ENCODE data around the gene USP21. TPM values are rescaled to one million over a fixed set of nuclear protein-coding genes. Genes with fewer than 3 reads are reported as not detected.

The USP21 gene
- polyA plus RNA-seq, 1 of the 3 experiments (the other 2 are of a cell fraction): 26.8 TPM

GRCh38 chr1:161200992-161201835, 41.9 kb downstream of the USP21 start (continued):
- TF ChIP-seq REST (IDR thresholded peaks at IDR 0.05; ENCODE audit: low read depth, low read length): no peak

GRCh38 chr1:161201836-161202712, 42.8 kb downstream of the USP21 start, which contains the start of gene NDUFS2:
Gene NDUFS2 (plus strand): TSS chr1:161202367. CDS start chr1:161202386, 19 bp downstream.
- H3K27ac ChIP-seq (ENCODE audit: low read depth in 2 of 2, low read length in 1 of 2): peak within 1 kb of the TSS; percentile 74 to 99
- peak; percentile 94 for TF ChIP-seq POLR2AphosphoS5 (IDR thresholded peaks at IDR 0.05; ENCODE audit: low read depth, low read length)
- TF ChIP-seq CHD2 (IDR thresholded peaks at IDR 0.05; ENCODE audit: low read length, partially characterized antibody): no peak
- TF ChIP-seq YY1 (IDR thresholded peaks at IDR 0.05; ENCODE audit: low read depth): peak; percentile 100
- TF ChIP-seq CTCF (IDR thresholded peaks at IDR 0.05): peak; percentile 49
- TF ChIP-seq PBX3 (IDR thresholded peaks at IDR 0.05): no peak
- TF ChIP-seq MXI1 (IDR thresholded peaks at IDR 0.05; ENCODE audit: low read depth, low read length): peak; percentile 50; the same call in 1 of the 2 replicates
- 0 out of 2 replicates have a peak, but pooled peaks have one; percentile 25 for TF ChIP-seq SIN3A (IDR thresholded peaks at IDR 0.05; ENCODE audit: borderline replicate concordance, low read depth, low read length)
- TF ChIP-seq RXRA (IDR thresholded peaks at IDR 0.05; ENCODE audit: borderline replicate concordance, low read depth): no peak
- 0 out of 2 replicates have a peak, but pooled peaks have one; percentile 34 for TF ChIP-seq ZBTB33 (IDR thresholded peaks at IDR 0.05; ENCODE audit: borderline replicate concordance, low read depth)
- no peak for TF ChIP-seq RFX5 (IDR thresholded peaks at IDR 0.05; ENCODE audit: low read length)
- TF ChIP-seq GATA2 (CRISPR knock-in tag; IDR thresholded peaks at IDR 0.05): peak; percentile 8; the same call in 1 of the 2 replicates
- no peak for TF ChIP-seq FOSL2 (IDR thresholded peaks at IDR 0.05; ENCODE audit: borderline replicate concordance, low read depth)
- no peak for TF ChIP-seq FOXJ3 (CRISPR knock-in tag; IDR thresholded peaks at IDR 0.05)
- TF ChIP-seq USF2 (IDR thresholded peaks at IDR 0.05; ENCODE audit: borderline replicate concordance, low read depth, low read length): no peak
- TF ChIP-seq RCOR1 (IDR thresholded peaks at IDR 0.05; ENCODE audit: low read length): peak; percentile 44; the same call in 1 of the 2 replicates
- TF ChIP-seq JUND (IDR thresholded peaks at IDR 0.05): no peak

More at GRCh38 chr1:161201836-161202712, 42.8 kb downstream of the USP21 start, which contains the start of gene NDUFS2:
- Histone ChIP-seq H3K4me2 (peak within 1 kb of the TSS; percentile 86), H2AFZ (ENCODE audit: low read depth) (peak within 1 kb of the TSS; percentile 93), H3K9me3 (no peaks in the 10 kb centered on the region), H3K27me3 (ENCODE audit: insufficient read depth) (no peaks in the 10 kb centered on the region), H3K4me3 (ENCODE audit: low read depth in 2 of 2, low read length in 1 of 2) (peak within 1 kb of the TSS; percentile 78 to 83), H3K79me2 (ENCODE audit: insufficient read depth) (peaks cover 42% of the 10 kb centered on the region), H3K36me3 (replicated peaks in 1 of 2; ENCODE audit: control insufficient read depth in 1 of 2, insufficient read depth in 2 of 2, low read length in 1 of 2) (peaks cover 26 to 30% of the 10 kb centered on the region in 2 experiments), H3F3A (replicated peaks; ENCODE audit: insufficient read depth) (peaks cover 13% of the 10 kb centered on the region), H3K9ac (peak within 1 kb of the TSS; percentile 82), H3K9me2 (no peaks in the 10 kb centered on the region), H4K20me1 (ENCODE audit: insufficient read depth) (no peaks in the 10 kb centered on the region), H3K4me1 (ENCODE audit: control insufficient read depth in 1 of 2, insufficient read depth in 2 of 2, low read depth in 1 of 2, low read length in 1 of 2) (peaks cover 27 to 56% of the 10 kb centered on the region in 2 experiments)
- CTCF ChIA-PET: interaction anchor here (0.7 to 6.8 kb wide), 23 partner anchors 9 to 188 kb away, joined by 3 to 65 read pairs (median 5); partner anchors contain the start of genes APOA2, B4GALT3, PPOX and SDHC
- POLR2A ChIA-PET: interaction anchor here (0.6 to 2.1 kb wide), 14 partner anchors 9 to 187 kb away, joined by 3 to 19 read pairs (median 4); partner anchors contain the start of genes APOA2, FCER1G, NIT1 and PFDN2
- DNase-seq: peak; percentile 85
- WGBS (ENCODE audit: low lambda C conversion rate): 4% methylated on average over 43 of the region's 53 CpGs

Measured in SK-N-SH (cell line).